ENCODE results near the gene ZFP3. TPM values are rescaled to one million over a fixed set of nuclear protein-coding genes. Genes with fewer than 3 reads are reported as not detected.

ZFP3 gene
- total RNA-seq, 1 experiment from 2014 or later, result not detected

- ChIA-PET POLR2A (no interaction called here), CTCF (interaction anchor here (0.5 kb wide), 1 partner anchor 802 kb away, joined by 3 read pairs; no protein-coding TSS in a partner anchor)
- BruUV-seq (replicated peaks), result no TSS peak
- intact Hi-C loops (cut with micrococcal nuclease), result no loop called here
- no peak overlapping the region for H3K4me3 Mint-ChIP-seq (ENCODE audit: unreplicated experiment)
- H3K27ac Mint-ChIP-seq (ENCODE audit: low read depth, unreplicated experiment), result no peak overlapping the region
- H3K36me3 Mint-ChIP-seq (ENCODE audit: insufficient read depth, unreplicated experiment), result no peaks in the 10 kb centered on the region
- no peaks in the 10 kb centered on the region for H3K4me1 Mint-ChIP-seq (ENCODE audit: insufficient read depth, unreplicated experiment)
- TF ChIP-seq, protein P1, sequence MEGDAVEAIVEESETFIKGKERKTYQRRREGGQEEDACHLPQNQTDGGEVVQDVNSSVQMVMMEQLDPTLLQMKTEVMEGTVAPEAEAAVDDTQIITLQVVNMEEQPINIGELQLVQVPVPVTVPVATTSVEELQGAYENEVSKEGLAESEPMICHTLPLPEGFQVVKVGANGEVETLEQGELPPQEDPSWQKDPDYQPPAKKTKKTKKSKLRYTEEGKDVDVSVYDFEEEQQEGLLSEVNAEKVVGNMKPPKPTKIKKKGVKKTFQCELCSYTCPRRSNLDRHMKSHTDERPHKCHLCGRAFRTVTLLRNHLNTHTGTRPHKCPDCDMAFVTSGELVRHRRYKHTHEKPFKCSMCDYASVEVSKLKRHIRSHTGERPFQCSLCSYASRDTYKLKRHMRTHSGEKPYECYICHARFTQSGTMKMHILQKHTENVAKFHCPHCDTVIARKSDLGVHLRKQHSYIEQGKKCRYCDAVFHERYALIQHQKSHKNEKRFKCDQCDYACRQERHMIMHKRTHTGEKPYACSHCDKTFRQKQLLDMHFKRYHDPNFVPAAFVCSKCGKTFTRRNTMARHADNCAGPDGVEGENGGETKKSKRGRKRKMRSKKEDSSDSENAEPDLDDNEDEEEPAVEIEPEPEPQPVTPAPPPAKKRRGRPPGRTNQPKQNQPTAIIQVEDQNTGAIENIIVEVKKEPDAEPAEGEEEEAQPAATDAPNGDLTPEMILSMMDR (IDR thresholded peaks at IDR 0.05; ENCODE audit: unreplicated experiment), result no peak
- H3K9me3 Mint-ChIP-seq (ENCODE audit: unreplicated experiment), result no peaks in the 10 kb centered on the region
- no peaks in the 10 kb centered on the region for H3K27me3 Mint-ChIP-seq (ENCODE audit: insufficient read depth, unreplicated experiment)
- peak; percentile 41 for DNase-seq (ENCODE audit: unreplicated experiment)
These were observed 35.9 kb upstream of the ZFP3 start for GRCh38 chr17:5042157-5043022.

GRCh38 chr17:5043524-5043923 lies 34.7 kb upstream of the ZFP3 start:
- Mint-ChIP-seq H3K27ac (ENCODE audit: low read depth, unreplicated experiment) (no peak overlapping the region), H3K36me3 (ENCODE audit: insufficient read depth, unreplicated experiment) (no peaks in the 10 kb centered on the region), H3K9me3 (ENCODE audit: unreplicated experiment) (no peaks in the 10 kb centered on the region), H3K27me3 (ENCODE audit: insufficient read depth, unreplicated experiment) (no peaks in the 10 kb centered on the region), H3K4me1 (ENCODE audit: insufficient read depth, unreplicated experiment) (no peaks in the 10 kb centered on the region), H3K4me3 (ENCODE audit: unreplicated experiment) (no peak overlapping the region)
- intact Hi-C loops (cut with micrococcal nuclease), result no loop called here
- TF ChIP-seq, protein P1 (IDR thresholded peaks at IDR 0.05; ENCODE audit: unreplicated experiment), result no peak
- CTCF ChIA-PET, result no interaction called here
- no peak for DNase-seq (ENCODE audit: unreplicated experiment)
- no TSS peak for BruUV-seq (replicated peaks)
- POLR2A ChIA-PET, result no interaction called here

DNA sequence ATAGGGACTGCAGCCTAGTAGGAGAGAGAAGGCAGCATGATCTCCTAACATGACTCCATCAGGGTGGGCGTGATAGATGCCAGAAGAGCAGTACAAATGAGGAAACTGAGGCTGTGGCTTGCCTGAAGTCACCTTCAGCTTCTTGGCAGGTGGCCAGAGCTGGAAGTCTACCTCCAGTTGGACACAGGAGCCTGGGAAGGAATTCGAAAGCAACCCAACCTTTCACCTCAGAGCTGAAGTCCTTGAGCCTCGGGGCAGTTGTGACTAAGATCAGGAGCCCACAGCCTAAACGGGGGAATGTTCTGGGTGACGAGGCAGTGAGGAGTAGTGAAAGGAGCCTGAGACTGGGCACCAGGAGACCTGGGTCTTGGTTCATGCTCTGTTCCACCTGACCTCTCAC lies 33.6 kb upstream of the ZFP3 start:
- Mint-ChIP-seq H3K27me3 (ENCODE audit: insufficient read depth, unreplicated experiment) (no peaks in the 10 kb centered on the region), H3K27ac (ENCODE audit: low read depth, unreplicated experiment) (no peak overlapping the region), H3K36me3 (ENCODE audit: insufficient read depth, unreplicated experiment) (no peaks in the 10 kb centered on the region), H3K4me1 (ENCODE audit: insufficient read depth, unreplicated experiment) (no peaks in the 10 kb centered on the region), H3K9me3 (ENCODE audit: unreplicated experiment) (no peaks in the 10 kb centered on the region), H3K4me3 (ENCODE audit: unreplicated experiment) (no peak overlapping the region)
- ChIA-PET CTCF (interaction anchor here (1.1 kb wide), 1 partner anchor 14 kb away, joined by 4 read pairs; no protein-coding TSS in a partner anchor), POLR2A (no interaction called here)
- DNase-seq (ENCODE audit: unreplicated experiment), result peak; percentile 39
- TF ChIP-seq, protein P1 (IDR thresholded peaks at IDR 0.05; ENCODE audit: unreplicated experiment), result no peak
- intact Hi-C loops (cut with micrococcal nuclease), result no loop called here
- BruUV-seq (replicated peaks), result no TSS peak

DNA sequence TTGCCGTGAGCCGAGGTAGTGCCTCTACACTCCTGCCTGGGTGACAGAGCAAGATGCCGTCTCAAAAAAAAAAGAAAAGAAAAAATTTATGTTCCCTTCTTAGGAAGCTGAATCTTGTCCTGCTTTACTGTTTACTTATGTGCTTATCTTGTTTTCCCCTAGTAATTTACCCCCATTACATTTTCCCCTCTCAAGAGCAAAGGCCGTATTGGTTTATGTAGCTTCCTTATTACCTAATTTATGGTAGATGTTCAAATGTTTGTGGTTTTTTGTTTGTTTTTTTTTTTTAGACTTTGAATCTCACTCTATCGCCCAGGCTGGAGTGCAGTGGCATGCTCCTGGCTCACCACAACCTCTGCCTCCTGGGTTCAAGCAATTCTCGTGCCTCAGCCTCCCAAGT lies 32.8 kb upstream of the ZFP3 start:
- Mint-ChIP-seq H3K36me3 (ENCODE audit: insufficient read depth, unreplicated experiment) (no peaks in the 10 kb centered on the region), H3K27ac (ENCODE audit: low read depth, unreplicated experiment) (no peak overlapping the region), H3K4me1 (ENCODE audit: insufficient read depth, unreplicated experiment) (no peaks in the 10 kb centered on the region), H3K4me3 (ENCODE audit: unreplicated experiment) (no peak overlapping the region), H3K9me3 (ENCODE audit: unreplicated experiment) (no peaks in the 10 kb centered on the region), H3K27me3 (ENCODE audit: insufficient read depth, unreplicated experiment) (no peaks in the 10 kb centered on the region)
- ChIA-PET CTCF (interaction anchor here (0.6 to 0.7 kb wide), 2 partner anchors 17 to 763 kb away, joined by 3 read pairs; no protein-coding TSS in a partner anchor), POLR2A (no interaction called here)
- intact Hi-C loops (cut with micrococcal nuclease), result no loop called here
- no peak for DNase-seq (ENCODE audit: unreplicated experiment)
- BruUV-seq (replicated peaks), result no TSS peak
- TF ChIP-seq, protein P1 (IDR thresholded peaks at IDR 0.05; ENCODE audit: unreplicated experiment), result no peak

All from MCF 10A (cell line).